Fibroblast of skin of back (primary cell): ENCODE data around the gene PDZD7.
A peak's percentile ranks its signal among the peaks of the same experiment; 100 is the strongest.
"Not testable (repeated sequence)": the region's sequence is repeated elsewhere in the genome, so short reads cannot be mapped to it uniquely, and the experiment has no call there.

Source experiments
- DNase-seq: peaks from one replicate; pipeline ENCODE4 v3.0.0-alpha.2; 2013

PDZD7 gene

DNA sequence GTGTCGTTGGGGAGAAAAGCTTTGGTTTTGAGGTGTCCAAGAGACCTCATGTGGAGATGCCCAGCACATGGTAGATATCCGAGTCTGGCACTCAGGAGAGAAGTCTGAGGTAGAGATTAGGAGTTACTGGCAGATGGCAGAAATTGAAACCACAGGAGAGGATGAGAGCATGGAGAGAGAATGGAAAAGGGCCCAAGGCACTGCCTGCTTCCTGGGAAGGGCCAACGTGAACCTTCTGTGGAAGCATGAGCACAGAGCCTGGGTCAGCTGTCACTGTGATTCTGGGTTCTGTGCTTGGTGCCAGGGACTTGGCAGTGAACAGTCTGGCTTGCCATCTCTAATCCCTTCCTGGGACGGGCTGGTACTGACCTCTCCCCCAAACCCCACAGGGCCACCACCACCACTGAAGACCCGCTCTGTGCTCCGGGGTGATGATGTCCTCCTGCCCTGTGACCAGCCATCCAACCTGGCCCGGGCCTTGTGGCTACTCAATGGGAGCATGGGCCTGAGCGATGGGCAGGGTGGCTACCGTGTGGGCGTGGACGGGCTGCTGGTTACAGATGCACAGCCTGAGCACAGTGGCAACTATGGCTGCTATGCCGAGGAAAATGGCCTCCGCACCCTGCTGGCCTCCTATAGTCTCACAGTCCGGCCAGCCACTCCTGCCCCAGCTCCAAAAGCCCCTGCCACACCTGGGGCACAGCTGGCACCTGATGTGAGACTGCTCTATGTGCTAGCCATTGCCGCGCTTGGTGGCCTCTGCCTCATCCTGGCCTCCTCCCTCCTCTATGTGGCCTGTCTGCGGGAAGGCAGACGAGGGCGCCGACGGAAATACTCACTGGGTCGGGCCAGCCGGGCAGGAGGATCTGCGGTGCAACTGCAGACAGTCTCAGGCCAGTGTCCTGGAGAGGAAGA is 47.8 kb downstream of the PDZD7 start:
- DNase-seq = no peak

DNA sequence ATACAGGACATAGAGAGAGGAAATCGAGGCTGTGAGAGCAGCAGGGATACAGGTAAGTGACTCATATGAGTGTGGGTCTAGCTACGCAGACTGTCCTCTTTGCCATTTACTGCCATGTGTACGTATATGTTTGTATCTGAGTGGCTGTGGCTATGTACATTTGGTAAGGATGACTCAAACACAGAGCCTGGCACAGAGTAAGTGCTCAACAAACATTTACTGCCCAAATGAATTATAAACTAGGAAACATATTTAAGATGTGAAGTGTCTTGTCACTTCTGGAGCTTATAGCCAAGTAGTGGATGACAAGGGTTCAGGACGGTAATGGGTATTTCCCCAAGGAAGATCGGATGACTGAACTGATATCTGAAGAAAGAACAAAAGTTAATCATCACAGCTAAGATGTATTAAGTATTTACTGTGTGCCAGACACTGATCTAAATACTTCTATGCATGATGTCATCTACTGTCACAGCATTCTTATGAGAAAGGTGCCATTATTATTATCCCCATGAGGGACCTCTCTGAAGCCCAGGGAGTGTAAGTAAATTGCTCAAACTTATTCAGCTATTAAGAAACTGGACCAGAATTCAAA is 49.7 kb downstream of the PDZD7 start:
- DNase-seq = no peak

DNA sequence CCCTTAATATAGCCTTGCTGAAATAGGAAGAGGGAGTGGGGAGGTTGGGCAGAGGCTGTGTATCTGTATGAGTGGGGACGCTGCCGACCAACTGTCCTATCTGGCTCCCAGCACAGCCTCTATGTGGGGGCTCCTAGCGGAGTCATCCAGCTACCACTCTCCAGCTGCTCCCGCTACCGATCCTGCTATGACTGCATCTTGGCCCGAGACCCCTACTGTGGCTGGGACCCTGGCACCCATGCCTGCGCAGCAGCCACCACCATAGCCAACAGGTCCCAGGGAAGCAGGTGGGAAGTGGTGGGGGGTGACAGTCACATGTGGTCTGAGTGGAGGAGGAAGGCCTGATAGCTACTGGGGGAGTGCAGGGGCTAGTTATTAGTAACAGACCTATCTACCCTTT is 50.2 kb downstream of the PDZD7 start:
- no peak for DNase-seq

DNA sequence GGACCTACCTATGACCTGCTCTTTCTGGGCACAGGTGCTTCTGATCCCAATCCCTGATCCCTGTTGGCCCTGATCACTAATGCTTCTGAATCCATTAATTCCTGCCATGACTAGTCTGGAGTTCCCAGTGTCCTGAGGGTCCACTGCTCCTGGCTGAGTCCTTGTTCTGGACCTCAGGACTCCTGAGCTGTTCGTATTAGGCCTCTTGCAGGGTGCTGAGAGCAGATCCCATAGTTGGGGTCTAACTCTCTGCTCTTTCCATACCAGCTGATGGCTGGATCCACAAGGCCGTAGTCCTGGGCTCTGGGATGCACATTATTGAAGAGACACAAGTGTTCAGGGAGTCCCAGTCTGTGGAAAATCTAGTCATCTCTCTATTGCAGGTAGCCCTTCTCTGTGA is 50.6 kb downstream of the PDZD7 start:
- DNase-seq = no peak

DNA sequence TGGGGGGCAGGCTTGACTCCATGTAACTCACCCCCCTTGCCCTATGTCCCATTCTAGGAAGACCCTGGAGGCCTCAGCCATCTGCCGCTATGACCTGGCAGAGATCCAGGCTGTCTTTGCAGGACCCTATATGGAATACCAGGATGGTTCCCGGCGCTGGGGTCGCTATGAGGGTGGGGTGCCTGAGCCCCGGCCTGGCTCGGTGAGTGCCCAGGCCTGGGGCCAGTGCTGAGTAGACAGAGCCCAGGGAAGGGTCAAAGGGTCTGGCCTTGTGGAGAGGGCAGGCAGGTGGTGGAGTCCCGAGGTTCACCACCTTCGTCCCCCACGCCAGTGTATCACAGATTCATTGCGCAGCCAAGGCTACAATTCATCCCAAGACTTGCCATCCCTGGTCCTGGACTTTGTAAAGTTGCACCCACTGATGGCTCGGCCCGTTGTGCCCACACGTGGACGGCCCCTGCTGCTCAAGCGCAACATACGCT is 51.1 kb downstream of the PDZD7 start:
- DNase-seq = no peak

DNA sequence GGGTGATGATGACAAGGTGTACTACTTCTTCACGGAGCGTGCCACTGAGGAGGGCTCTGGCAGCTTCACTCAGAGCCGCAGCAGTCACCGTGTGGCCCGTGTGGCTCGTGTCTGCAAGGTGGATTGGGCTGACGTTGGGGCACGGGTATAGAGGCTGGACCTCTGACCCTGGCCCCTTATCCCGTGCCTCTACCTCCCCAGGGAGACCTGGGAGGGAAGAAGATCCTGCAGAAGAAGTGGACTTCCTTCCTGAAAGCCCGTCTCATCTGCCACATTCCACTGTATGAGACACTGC is 52.1 kb downstream of the PDZD7 start:
- DNase-seq = no peak

DNA sequence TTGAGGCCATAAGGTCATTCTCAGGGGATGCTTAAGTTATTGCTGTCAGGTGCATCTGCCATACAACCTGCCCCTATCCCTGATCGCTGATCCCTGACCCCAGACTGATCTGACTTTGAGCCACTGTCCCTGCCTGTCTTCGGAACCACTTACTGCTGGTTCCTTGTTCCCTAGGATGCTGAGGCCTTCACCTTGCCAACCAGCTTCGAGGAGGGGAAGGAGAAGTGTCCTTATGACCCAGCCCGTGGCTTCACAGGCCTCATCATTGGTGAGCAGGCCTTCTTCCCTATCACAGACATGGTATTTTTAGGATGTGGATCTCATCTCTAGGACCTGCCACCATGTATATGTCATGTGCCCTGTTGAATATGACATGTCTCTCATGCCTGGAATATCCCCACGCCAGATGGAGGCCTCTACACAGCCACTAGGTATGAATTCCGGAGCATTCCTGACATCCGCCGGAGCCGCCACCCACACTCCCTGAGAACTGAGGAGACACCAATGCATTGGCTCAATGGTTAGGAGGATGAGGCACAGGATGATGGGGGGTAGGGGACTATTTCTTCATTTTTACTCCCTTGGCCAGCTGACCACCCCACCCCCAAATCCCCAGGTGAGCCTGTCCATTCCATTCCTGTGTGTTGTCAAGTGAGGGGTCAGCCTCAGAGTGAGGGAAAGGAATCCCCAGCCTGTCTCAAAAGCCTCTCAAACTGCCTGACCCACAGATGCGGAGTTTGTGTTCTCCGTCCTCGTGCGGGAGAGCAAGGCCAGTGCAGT is 52.6 kb downstream of the PDZD7 start:
- no peak for DNase-seq

DNA sequence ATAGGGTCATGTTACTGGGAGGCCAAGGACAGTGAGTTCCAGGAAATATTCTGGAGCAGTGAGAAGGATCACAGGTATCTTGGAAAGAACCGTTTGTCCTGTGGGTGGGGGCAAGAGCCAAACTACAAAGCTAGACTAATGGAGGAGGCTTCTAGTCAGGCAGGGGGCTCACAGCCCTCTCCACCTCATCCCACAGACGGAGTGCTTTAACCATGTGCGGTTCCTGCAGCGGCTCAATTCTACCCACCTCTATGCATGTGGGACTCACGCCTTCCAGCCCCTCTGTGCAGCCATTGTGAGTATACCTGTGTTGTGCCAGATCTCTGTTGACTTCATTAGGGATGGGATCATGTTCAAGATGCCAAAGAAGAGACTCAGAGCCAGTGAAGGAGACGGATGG is 53.5 kb downstream of the PDZD7 start:
- no peak for DNase-seq

DNA sequence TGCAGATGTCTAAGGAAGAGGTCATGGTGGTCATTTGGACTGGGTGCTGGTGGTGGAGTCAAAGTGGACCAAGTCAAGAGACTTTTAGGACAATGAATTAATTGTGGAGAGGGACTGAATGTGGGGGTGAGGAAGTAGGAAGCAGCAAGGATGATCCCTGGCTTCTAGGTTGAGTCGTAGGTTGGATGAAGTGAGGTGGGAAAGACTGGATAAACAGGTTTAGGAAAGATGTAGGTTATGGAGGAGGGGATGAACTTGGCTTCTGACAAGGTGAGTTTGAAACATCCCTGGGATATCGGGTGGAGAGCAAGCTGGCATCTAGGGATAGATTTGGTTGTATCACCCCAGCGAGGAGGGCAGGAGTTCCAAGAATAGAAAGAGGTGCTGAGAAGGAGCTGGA is 54.0 kb downstream of the PDZD7 start:
- DNase-seq = no peak

DNA sequence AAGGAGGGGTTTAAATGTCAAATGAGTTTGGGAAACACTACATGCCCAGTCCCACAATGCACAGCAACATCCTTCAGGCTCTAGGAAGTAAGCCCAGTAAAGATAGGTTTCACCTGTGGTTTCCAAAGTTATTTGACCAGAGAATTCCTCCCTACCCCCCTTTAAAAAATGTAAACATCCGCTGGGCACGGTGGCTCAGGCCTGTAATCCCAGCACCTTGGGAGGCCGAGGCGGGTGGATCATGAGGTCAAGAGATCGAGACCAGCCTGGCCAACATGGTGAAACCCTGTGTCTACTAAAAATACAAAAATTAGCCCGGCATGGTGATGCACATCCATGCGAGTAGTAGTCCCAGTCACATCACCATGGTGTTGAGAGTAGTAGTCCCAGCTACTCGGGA is 55.5 kb downstream of the PDZD7 start:
- not testable (repeated sequence) for DNase-seq

DNA sequence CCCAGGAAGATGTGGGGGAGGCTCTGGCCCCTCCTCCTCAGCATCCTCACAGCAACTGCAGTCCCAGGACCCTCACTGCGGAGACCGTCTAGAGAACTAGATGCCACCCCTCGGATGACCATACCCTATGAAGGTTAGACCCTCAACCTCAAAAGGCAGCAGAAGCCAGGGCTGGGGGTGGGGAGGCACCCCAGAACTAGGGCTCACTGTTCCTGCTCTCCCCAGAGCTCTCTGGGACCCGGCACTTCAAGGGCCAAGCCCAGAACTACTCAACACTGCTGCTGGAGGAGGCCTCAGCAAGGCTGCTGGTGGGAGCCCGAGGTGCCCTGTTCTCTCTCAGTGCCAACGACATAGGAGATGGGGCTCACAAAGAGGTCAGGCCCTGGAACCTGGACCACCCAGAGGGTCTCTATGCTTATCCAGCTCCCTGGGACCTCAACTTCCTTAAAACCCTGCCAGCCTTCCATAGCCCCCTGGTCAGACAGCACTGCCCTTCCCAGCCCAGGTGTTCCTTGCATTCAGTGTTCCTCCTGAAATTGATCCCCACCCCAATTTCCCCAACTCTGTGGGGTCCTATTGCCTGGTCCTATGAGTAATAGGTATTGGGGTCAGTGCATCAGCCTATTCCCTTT is 57.9 kb downstream of the PDZD7 start:
- DNase-seq = no peak

DNA sequence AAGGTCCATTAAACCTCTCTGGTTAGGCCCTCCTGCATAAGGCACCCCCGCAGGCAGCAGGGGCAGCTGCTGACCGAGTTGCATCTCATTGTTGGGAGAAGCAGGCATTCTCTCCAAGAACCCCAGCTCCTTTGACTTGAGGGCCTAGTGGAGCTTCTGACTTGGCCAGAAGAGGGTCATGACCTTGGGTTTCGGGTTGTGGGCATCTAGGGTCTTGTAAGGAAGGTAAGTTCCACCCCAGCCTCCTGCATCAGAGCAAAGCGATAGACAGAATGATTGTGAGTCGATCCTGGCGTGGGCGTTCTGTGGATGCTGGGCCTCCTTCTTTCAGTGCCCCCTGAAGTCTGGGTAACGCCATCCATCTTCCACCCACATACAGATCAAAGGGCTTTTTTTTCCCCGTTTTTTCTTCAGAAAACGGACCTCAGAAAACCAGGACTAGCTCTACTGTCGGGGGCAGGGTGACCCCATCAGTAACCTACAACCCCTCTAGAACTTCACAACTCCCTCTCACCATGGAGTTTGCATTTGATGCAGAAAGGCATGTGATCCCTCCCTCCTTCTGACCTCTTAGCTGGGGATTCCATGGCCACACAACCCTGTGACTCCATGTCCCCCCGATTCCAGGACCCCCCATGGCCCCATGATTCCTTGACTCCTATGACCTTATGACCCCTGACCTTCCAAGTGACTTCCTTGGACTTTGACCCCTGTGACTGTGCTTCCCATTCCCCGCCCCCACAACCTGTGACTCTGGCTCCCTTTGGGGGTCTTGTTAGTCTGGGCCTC is 58.6 kb downstream of the PDZD7 start:
- no peak for DNase-seq

DNA sequence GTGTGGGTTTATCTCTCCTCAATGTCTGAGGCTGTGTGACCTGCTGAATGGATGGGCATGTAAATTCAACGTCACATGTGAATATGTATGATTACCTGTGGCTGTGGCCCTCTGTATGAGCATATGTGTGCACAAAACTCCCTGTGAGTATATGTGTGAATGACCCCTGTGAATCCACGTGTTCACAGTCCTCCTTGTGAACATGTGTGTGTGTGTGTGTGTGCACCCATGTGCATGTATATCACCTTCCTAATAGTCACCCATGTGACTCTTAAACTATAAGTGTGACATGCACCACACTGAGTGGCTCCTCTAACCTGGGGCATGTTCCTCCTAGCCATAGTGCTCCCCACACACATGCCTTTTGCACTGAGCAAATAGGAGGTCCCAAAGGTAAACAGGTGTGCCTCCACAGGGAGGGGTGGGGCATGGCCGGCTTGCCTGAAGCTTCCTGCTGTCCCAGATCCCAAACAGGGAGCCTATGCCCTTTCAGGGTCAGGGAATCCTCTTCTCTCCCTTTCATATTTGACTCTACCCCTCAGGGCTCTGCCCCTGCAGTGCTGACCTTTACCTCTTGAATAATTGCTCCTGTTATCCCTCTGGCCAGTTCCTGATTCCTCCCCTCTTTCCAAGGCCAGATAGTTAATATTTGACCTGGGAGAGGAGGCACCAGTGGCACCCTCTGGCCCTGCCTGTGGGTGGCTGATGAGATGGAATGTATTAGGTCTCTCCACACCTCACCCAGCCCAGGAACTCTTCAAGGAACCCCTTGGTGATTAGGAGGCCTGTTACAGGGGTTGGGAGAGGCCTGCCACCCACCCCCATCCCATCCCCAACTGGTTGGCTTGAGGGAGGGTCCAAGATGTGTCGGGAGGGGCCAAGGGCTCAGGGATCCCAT is 59.8 kb downstream of the PDZD7 start:
- DNase-seq = no peak

DNA sequence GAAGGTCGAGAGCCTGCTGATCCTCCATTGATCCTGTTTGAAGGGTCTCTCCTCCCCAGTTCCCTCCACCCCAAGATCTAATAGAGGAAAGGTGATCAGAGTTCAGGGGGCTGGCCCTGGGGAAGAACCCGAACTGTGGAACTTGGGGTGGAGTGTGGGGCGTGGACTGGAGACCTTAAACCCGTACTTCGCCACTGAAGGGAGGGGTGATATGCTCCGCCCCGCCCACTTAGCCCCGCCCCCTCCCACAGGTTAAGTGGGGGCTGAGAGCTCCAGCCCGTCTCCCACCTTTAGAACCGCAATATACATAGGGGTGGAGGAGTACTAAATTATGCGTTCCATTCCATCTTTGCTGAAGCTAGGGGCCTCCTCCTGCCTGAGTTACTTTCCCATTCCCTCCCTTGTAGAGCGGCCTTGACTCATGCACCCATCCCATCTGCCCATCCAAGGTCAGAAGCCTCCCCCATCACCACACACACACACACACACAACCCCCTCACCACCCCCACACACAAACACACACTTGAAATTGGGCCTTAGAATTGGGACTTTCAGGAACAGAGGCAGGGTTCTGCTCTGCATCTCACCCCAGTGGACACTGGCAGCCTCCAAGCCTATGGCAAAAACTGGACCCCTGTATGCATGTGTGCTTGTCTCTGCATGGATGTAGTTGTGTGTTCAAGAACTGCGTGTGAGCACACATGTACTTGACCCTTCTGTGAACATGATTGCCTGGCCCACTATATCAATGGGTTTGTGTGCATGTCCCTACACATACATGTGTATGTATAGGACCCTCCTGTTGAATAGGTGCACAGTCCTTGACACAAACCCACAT is 60.6 kb downstream of the PDZD7 start:
- no peak for DNase-seq

DNA sequence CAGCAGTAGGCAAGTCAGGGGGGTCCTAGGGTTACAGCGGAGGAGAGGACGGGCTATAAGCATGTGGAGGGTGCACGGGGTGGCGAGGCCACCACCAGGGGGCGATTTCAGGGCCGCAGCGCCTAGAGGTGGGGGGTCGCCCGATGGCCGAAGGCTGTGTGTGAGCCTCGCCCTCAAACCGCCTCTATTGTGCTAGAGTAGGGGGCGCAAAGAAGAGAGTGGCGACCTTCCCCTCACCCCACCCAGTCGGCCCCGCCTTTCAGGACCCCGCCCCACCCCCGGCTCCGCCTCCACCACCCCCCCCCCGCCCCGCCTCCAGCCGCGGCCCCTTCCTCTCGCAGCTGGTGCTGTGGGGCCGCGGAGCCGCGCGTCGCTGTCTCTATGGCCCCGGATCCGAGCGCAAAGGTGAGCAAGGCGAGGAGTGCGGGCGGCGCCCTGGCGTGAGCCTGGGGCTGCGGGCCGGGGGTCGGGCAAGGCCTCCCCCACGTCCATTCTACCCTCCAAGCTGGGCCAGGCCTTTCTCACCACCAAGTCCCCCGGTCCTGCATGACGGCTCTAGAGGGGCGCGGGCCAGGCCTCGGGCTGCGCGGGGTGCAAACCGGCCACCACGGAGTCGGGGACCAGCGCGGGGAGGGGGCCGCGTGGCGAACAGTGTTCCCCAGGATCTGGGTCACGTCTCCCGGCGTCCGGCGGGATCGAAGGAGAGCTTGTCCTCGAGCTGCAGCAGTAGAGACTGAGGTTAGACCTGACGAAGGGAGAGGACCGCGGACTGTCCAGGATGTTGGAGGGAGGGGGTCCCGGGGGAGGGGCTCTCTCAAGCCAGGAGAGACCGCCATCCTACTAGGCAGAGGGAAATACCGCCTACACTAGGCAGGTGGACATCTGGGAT is 61.5 kb downstream of the PDZD7 start, which contains the start of gene SEMA4G:
TSS of gene SEMA4G (plus strand) at position 318 of the 889 bp plus-strand sequence. CDS start 3,409 bp downstream, outside the sequence.
- peak; percentile 21 for DNase-seq

DNA sequence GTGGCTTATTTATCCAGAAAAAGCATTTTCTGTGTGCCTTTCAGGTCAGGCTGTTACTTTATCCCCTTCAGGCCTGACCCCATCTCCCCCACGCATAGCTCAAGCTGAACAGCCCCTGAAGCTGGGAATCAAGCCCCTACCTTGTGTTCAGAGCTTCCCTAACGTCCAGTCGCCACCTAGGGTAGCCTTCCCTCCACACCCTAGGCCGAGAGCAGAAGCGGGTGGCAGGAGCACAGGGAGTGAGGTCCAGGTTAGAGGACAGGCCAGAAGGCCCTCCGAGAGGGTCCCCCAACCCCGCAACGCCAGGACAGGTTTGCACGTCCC is 62.1 kb downstream of the PDZD7 start:
- no peak for DNase-seq

DNA sequence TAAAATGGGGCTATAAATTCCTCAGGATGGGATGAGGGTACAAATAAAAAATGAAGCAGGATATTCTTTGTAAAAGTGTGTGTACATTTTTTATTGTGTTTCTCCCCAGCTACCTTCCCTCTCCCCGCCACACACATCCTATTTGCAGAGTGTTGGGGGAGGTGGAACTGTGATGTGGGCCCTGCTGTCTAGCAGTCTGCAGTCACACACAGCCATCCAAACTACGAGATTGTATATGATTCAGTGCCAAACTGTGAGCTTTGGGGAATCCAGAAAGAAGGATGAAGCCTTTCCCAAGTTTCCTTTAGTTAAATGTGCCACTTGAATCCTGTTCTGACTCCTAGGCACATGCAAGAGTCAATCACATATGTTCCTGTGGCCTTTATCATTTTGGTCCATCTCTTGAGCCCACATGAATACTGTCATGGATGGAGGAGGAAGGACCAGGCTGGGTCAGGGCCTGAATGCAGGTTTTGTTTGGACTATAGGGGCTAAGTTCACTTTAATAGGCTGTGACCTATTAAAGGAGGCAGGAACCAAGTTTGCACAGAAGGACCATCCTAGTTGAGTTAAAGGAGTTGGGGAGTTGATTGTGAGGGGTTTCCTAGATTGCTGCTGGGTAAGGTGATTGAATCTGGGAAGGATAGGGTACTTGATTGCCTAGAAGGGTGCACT is 62.7 kb downstream of the PDZD7 start:
- DNase-seq = no peak

DNA sequence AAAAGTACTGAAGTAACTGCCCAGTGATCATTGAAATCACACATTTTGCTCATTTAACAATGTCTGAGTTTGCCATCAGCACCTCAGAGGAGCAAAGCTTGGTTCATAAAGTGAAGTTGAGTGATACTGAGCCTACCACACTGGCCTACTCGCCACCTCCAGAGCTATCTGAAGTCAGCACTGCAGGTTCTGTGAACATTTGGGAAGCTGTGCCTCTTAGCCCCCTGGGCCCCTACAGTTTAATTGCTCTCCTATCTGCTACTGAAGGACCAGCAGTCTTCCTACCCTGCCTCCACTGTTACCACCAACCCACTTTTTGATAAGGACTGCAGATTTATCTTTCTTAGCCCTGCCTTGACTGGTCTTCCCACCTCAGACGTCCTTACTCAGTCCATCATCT is 63.6 kb downstream of the PDZD7 start:
- DNase-seq = no peak

DNA sequence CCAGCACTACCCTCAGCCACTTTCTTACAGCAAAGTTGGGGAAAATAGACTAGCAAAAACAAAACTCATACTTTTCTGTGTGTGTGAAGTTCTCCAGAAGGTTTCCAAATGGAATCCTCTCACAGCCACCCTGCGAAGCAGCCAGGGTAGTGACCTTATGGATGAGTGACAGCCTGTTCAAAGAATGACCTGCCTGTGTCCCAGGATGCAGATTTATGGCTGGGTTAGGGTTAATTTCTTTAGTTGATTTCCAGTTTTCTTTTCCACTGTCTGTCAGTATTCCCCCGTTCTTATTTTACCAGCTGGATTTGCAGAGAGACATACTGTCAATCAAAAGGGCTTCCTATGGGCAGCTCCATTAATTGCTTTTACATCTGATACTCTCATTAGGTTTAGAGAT is 64.0 kb downstream of the PDZD7 start:
- no peak for DNase-seq
